ENCODE measurements around the gene SLC10A2. TPM values are rescaled to one million over a fixed set of nuclear protein-coding genes. Genes with fewer than 3 reads are reported as not detected.

SLC10A2 gene
- total RNA-seq, 1 donor from 2014 or later: not detected

- no peak for DNase-seq (ENCODE audit: low read depth)
Observed at GRCh38 chr13:103055166-103055565, 11.1 kb downstream of the SLC10A2 start.

DNA sequence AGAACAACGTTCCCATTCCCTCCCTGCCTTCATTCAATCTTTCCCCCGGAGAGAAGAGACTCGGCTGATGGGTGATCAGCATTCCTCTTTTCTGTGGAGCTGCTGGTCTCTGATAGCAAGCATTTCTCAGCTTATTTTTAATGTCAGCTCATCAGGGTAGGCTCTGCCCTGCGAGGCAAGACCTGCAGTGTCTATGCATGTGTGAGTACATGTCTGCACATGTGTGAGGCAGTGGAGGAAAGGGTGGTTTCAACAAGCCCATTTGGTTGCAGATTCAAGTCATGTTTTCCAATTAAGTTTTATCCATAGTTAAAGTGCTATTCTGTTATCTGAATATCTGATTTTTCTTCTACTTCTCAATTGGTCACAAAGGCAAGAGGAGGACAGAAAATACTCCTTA lies 19.5 kb downstream of the SLC10A2 start:
- no peak for DNase-seq (ENCODE audit: low read depth)

GRCh38 chr13:103044056-103044455 lies 22.2 kb downstream of the SLC10A2 start:
- DNase-seq (ENCODE audit: low read depth): no peak

DNA sequence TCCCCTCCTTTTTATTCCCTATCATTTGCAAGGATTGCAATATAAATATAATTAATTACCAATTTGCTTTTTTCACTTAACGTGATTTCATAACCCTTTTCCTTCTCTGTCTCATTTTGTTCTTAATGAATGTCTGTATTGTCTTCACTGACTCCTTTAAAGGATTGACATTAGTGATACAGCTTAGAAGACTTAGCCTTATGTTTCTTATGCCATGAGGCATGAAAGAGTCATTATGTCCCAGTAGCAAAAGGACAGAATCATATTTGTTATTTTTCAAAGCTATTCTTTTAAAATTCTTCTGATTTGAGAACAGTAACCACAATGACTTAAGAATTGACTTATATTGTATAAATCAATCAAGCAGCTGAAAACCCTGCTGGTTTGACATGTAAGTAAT lies 26.2 kb downstream of the SLC10A2 start:
- DNase-seq (ENCODE audit: low read depth): no peak

DNA sequence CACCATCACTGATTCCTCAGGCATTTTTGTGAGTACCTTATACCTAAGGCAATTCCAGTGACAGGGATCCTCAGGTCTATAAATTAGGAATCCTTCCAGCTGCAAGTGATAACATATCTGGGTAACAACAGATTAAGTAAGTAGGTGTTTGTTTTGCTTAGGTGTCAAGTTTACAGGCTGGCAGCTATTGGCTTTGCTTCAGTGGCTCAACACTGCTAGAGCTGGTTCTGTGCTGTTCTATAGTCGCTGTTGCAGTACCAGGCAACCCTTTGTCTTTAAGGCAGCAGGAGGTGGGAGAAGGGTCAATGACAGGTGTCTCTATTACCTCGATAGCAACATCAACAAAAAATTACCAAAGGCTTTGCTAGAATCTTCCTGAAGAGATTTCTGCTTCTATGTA lies 27.0 kb downstream of the SLC10A2 start:
- no peak for DNase-seq (ENCODE audit: low read depth)

DNA sequence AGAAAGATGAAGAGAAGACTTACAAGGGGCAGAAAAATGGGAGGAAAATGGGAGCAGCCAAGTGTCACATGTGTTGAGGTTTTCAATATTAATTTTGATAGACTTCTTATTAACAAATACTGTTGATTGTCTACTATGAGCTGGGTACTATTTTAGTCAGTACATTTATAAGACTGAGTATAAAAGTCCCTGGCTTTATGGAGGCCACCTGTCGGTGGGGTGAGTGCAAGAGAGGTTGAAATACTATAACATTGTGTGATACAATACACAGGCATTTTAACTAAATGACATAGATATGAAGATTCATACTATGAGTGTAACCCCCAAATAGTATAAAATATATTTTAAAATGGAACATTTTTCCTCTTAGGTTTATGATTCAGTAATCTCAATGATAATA lies 29.9 kb downstream of the SLC10A2 start:
- no peak for DNase-seq (ENCODE audit: low read depth)

DNA sequence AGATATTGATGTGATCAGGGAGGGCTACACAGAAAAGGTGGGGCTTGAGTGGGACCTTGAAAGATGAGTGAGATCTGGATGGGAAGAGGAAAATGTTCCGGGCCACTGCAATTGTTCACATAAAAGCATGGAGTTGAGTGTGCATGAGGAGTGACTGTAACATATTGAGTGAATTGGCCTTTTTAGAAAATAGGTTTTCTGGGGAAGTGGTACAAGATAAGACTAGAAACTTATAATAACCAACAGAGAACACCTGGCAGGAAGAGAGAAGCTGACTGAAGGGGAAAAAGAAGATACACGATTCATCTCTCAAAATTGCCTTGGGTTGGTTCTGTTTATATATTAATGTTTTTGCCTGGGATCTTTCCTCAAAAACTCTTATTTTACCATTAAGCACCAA lies 32.2 kb downstream of the SLC10A2 start:
- DNase-seq (ENCODE audit: low read depth): no peak

DNA sequence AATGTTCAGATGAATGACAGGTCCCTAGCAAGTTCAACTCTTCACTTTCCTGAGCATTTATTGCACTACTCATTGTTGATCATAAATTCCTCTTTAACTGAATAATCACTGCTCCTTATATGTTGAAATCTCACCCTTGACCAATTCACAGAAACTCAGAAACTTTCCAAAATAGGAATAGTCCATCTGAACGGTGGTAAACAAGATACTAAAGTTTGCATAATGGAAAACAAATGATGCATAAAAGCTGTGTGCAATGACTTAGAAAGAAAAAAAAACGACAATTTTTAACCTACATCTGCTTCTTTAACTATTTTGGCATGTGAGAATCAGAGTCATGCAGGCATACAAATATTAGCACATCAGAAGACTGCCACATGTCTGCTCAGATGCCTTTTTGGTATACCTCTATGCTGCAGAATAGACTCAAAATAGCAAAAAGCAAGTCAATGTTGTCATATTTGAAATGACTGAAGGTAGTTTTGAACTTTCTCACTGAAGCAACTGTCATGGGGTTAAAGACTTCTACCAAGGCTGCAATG lies 34.8 kb downstream of the SLC10A2 start:
- DNase-seq (ENCODE audit: low read depth): no peak

GRCh38 chr13:103030776-103031175 lies 35.4 kb downstream of the SLC10A2 start:
- no peak for DNase-seq (ENCODE audit: low read depth)

GRCh38 chr13:103029798-103030197 lies 36.4 kb downstream of the SLC10A2 start:
- DNase-seq (ENCODE audit: low read depth): no peak

GRCh38 chr13:103022336-103022735 lies 43.9 kb downstream of the SLC10A2 start:
- no peak for DNase-seq (ENCODE audit: low read depth)

DNA sequence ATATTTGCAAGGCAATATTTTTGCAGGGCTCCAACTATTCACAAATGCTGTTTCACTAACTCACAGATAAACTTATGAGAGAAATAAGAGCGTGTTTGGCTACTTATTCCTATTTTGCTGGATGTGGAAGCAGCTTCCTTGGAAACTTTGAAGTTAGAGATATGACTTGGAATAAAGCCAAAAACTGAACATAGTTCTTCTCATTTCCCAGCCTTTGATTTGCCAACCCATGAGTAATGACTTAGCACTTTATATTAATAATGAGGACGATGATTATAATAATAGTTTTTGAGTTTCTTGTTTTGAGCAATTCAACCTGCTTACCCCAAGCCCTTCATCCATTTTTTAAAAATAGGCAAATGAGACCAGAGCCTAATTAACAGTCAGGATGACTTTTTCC lies 47.7 kb downstream of the SLC10A2 start:
- DNase-seq (ENCODE audit: low read depth): no peak

DNA sequence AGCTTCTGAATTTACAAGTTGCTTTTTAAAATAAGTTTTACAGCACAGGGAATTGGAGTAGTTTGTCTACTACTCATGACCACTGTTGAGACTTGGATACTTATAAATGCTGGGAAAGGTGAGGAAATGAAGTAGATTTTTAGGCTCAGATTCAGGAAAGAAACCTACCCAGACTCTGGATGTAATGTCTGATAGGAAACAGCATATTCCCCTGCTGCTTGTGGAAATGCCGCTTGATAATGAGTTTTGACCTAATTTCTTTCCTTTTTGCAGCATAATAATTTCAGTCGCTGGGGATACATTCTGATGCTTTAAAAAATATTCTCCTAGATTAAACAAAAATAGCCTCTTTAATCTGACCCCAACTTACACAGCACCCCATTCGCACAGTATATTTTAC lies 53.6 kb downstream of the SLC10A2 start:
- DNase-seq (ENCODE audit: low read depth): no peak

DNA sequence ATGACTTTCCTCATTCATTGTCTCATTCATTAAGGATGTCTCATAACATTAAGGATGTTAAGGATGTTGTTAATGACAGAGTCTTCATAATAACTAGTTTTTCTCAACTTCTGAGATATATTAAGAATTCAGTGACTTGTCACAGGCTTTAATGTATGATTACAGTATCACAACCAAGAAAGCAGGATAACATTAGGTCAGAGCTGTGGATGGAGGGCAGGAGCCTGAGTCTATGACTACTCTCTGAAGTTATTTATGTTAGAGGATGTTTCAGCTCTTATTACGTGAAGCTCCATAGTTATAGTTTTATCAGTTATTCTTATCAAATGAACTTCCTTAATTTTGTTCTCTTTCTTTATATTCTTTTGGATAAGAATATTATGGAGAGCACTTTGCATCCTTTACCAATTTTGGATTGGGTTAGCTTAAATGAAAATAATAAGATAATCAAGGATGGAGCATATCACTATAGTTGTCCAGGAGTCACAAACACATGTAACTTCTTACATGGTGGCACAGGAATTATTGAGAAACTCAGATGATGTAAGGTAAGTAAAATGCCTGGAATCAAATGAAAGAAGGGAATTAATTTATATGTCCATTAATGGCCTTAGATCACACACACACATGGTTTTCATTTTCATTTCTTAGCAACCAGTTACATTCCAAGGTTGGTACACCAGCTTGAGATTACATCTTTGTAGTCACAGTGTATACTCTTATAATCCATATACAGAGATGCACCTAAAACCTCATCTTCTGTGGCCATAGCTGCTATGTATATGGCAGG lies 57.0 kb downstream of the SLC10A2 start:
- no peak for DNase-seq (ENCODE audit: low read depth)

- no peak for DNase-seq (ENCODE audit: low read depth)
Observed at GRCh38 chr13:103007427-103007762, 58.8 kb downstream of the SLC10A2 start.

GRCh38 chr13:103006641-103007426 lies 59.4 kb downstream of the SLC10A2 start:
- no peak for DNase-seq (ENCODE audit: low read depth)

DNA sequence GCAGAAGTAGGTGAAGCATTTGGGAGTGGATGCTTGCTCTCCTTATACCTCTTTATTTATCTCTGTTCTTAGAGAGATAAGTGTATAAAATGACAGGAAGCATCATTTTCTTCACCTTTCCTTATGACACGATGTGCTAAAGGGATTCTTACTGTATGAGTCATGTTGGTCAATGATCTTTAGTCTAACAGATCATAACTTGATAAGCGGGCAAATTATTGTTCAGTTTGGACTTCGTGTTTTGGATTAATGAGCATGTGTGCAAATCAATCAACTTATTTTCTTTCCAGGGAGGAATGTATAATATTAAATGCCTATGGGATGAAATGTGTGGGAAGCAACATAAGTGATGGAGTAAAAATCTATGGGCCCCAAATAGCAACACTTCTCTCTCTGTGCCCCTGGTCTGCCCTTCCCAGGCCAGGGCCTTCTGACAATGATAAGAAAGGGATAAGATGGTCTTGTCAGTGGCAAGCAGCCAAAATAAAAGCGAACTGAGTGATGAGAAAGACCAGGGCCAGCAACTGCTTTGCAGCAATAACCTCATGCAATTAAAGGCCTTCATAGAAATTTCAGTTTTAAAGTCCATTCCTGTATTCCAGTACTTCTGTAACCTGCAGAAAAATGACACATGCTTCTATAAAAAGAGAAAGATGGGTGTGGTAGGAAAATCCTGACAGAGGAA lies 61.4 kb downstream of the SLC10A2 start:
- no peak for DNase-seq (ENCODE audit: low read depth)

GRCh38 chr13:103003631-103004030 lies 62.6 kb downstream of the SLC10A2 start:
- DNase-seq (ENCODE audit: low read depth): no peak

- DNase-seq (ENCODE audit: low read depth): no peak
Observed at GRCh38 chr13:103002279-103002678, 63.9 kb downstream of the SLC10A2 start.

GRCh38 chr13:103000157-103000556 lies 66.1 kb downstream of the SLC10A2 start:
- DNase-seq (ENCODE audit: low read depth): no peak

DNA sequence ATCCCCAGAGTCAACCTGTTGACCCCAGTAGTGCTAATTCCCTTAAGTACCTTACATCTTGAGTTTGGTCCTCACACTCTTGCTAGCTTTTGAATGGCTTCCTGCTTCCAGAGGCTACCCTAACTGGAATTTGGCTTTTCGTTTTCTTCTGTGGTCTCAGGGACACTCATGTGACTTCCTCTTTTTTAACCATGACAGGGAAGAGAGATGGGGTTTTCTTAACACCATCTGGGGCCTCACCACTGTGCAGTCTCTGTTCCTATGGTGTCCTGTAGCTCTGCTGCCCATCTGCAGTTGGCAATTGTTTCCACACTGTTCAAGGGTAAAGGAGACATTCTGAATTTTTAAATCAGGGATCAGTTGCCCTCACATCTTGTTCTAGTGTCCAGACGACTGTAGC lies 66.7 kb downstream of the SLC10A2 start:
- DNase-seq (ENCODE audit: low read depth): no peak

Data from myocyte (in vitro differentiated cells).